Measurements from ENCODE around the gene ABHD10. TPM values are rescaled to one million over a fixed set of nuclear protein-coding genes. Genes with fewer than 3 reads are reported as not detected.

Gene ABHD10
- total RNA-seq, 6 experiments from 2014 or later: 16.7 to 25.2 (median 20.8) TPM

DNA sequence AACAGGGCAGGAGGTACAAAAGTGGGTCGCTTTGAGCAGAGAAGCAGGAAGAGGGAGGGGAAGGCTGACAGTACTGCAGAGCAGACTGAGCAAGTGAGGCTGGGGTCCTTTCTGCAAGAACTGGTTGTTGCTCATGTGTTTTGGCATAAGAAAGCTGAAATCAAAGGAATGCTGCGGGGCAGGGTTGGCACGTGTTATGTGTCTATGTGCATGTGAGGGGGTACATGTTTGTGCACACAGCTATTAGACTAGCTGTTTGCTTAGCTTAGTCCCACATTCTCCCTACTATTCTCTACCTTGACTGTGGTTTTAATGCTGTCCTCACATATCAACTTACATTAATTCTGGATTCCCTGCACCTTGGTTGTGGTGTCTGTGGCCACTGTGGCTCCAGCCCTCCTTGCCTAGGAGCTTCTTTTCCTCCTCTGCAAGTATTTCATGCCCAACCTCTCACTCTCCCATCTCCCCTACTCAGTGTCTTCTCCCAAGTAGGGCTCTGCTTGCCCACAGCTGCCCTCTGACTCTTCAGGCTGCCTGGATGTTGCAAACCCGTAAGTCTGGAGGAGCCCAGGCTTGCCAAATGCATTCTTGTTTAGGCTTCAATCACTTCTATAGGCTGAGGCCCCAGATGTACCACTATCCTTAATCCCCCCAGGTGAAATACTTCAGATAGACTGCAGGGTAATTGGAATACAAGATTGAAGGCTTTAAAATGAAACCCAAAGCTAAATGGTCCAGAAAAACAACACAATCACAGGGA is 24.7 kb downstream of the ABHD10 start:
- Histone ChIP-seq H3K4me3 (no peak overlapping the region), H3K4me1 (peaks cover 0 to 18% (median 7%) of the 10 kb centered on the region in 4 donors), H3K9me3 (no peaks in the 10 kb centered on the region), H3K36me3 (no peaks in the 10 kb centered on the region), H3K27ac (no peak overlapping the region), H3K27me3 (no peaks in the 10 kb centered on the region)
- TF ChIP-seq POLR2A (IDR thresholded peaks at IDR 0.05): no peak
- TF ChIP-seq, protein P1, sequence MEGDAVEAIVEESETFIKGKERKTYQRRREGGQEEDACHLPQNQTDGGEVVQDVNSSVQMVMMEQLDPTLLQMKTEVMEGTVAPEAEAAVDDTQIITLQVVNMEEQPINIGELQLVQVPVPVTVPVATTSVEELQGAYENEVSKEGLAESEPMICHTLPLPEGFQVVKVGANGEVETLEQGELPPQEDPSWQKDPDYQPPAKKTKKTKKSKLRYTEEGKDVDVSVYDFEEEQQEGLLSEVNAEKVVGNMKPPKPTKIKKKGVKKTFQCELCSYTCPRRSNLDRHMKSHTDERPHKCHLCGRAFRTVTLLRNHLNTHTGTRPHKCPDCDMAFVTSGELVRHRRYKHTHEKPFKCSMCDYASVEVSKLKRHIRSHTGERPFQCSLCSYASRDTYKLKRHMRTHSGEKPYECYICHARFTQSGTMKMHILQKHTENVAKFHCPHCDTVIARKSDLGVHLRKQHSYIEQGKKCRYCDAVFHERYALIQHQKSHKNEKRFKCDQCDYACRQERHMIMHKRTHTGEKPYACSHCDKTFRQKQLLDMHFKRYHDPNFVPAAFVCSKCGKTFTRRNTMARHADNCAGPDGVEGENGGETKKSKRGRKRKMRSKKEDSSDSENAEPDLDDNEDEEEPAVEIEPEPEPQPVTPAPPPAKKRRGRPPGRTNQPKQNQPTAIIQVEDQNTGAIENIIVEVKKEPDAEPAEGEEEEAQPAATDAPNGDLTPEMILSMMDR (IDR thresholded peaks at IDR 0.05): no peak
- DNase-seq: no peak
- ATAC-seq: no peak
- intact Hi-C loops (cut with DNase I): no loop called here
- 50% methylated on average over 2 of the region's 4 CpGs for WGBS (ENCODE audit: insufficient coverage, low coverage, low lambda C conversion rate, missing lambda C conversion rate)

DNA sequence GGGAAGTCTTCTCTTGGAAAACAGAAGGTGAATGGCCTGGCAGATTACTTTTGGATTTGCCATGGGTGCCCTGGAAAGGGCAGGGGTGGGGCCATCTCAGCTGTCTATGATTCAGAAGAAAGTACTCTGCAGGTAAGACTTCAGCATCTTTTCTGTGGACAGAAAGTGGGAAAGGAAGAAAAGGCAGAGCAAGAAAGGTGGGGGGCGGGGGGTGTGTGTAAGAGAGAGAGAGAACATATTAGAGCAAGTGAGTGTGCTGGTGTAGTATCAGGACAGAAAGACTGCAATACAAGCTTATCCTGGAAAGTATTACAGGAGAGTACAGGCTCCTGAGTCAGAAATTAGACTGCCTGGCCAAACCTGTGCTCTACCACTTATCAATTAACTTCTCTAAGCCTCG is 25.4 kb downstream of the ABHD10 start:
- H3K36me3 ChIP-seq: no peaks in the 10 kb centered on the region
- intact Hi-C loops (cut with DNase I): no loop called here
- WGBS (ENCODE audit: insufficient coverage, low coverage, low lambda C conversion rate, missing lambda C conversion rate): 71% methylated on average over 2 of the region's 2 CpGs

DNA sequence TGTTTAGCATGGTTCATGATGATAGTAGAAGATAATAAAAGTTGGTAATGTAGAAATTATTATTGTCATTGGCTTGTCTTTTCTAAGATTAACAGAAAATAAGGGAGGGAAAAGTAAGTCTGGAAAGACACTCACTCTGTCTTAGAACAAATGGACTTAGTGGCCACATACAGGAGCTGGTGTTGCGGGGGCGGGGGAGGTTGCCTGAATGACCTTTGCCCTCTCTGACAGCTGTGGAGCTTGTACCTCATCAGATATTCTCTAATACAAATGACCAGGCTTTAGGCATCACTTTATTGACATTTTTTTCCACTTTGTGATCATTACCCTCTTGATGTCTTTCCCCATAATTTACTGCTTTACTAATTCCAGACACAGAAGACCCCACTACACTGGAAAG is 25.8 kb downstream of the ABHD10 start:
- intact Hi-C loops (cut with DNase I): no loop called here
- 40% methylated on average over 1 of the region's 2 CpGs for WGBS (ENCODE audit: insufficient coverage, low coverage, low lambda C conversion rate, missing lambda C conversion rate)
- ATAC-seq (peak; percentile 77 to 95 (median 80)), DNase-seq (peak in 1 of 3 donors; percentile 55)
- no peaks in the 10 kb centered on the region for H3K36me3 ChIP-seq
- no peak for TF ChIP-seq POLR2A (IDR thresholded peaks at IDR 0.05)
- TF ChIP-seq, protein P1 (IDR thresholded peaks at IDR 0.05): no peak
- no peaks in the 10 kb centered on the region for H3K27me3 ChIP-seq
- peaks cover 0 to 12% (median 6%) of the 10 kb centered on the region in 4 donors for H3K4me1 ChIP-seq
- no peak overlapping the region for H3K4me3 ChIP-seq
- H3K27ac ChIP-seq: no peak overlapping the region
- H3K9me3 ChIP-seq: no peaks in the 10 kb centered on the region

More for the DNA sequence above, 25.4 kb downstream of the ABHD10 start:
- no peaks in the 10 kb centered on the region for H3K9me3 ChIP-seq
- no peak overlapping the region for H3K4me3 ChIP-seq
- H3K27ac ChIP-seq: no peak overlapping the region
- H3K27me3 ChIP-seq: no peaks in the 10 kb centered on the region
- ATAC-seq (no peak), DNase-seq (no peak)
- peaks cover 0 to 16% (median 7%) of the 10 kb centered on the region in 4 donors for H3K4me1 ChIP-seq
- TF ChIP-seq POLR2A (IDR thresholded peaks at IDR 0.05): no peak
- TF ChIP-seq, protein P1 (IDR thresholded peaks at IDR 0.05): no peak

DNA sequence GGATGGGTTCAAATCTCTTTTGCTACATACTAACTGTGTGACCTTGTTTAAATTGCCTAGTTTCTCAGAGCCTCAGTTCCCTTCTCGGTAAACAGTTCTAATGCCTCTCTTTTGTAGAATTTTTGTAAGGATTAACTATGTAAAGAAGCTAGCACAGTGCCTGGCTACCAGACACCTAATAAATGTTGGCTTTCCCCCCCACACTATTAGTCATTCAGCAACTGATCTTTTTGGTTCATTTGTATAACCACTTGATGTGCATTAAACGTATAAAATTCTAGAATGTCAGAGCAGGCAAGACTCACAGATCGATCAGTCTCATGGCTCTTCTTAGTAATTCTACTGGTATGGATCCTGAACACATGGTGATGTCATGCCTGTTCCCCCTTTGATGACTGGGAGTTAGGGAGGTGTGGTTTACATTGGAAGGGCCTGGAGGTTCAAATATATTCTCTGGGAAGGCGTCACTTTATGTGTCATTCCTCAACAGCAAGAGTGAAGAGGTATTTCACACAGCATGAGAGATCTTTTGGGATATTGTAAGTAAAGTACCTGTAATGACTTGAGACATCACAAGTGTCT is 26.4 kb downstream of the ABHD10 start:
- WGBS (ENCODE audit: insufficient coverage, low coverage, low lambda C conversion rate, missing lambda C conversion rate): 62% methylated on average over 4 of the region's 4 CpGs
- ATAC-seq: no peak

More for the DNA sequence above, 26.4 kb downstream of the ABHD10 start:
- no peak overlapping the region for H3K4me3 ChIP-seq
- no peaks in the 10 kb centered on the region for H3K27me3 ChIP-seq
- no peaks in the 10 kb centered on the region for H3K36me3 ChIP-seq
- no peak for DNase-seq
- peaks cover 0 to 12% (median 6%) of the 10 kb centered on the region in 4 donors for H3K4me1 ChIP-seq
- H3K9me3 ChIP-seq: no peaks in the 10 kb centered on the region
- TF ChIP-seq POLR2A (IDR thresholded peaks at IDR 0.05): no peak
- TF ChIP-seq, protein P1 (IDR thresholded peaks at IDR 0.05): no peak
- no peak overlapping the region for H3K27ac ChIP-seq
- intact Hi-C loops (cut with DNase I): no loop called here

Measured in right lobe of liver (tissue), 6 donors.